CD4-positive, alpha-beta memory T cell (primary cell): Measurements from ENCODE around the gene KLK15. TPM values are rescaled to one million over a fixed set of nuclear protein-coding genes. Genes with fewer than 3 reads are reported as not detected.

Experiments used
- polyA plus RNA-seq, 2 donors: library from polyadenylated mRNA; unstranded; fragments of 300-500 nt; fragmentation: Illumina TruSeq; gene quantifications; one replicate each; pipeline ENCODE4 v1.2.3, GENCODE V29; 2021
- total RNA-seq, 2 experiments: library from RNA; stranded (reverse); gene quantifications; one replicate each; pipeline ENCODE4 v1.2.3, GENCODE V29; 2021

Gene KLK15
- total and polyA plus RNA-seq, 4 experiments from 2014 or later: not detected

Other genes starting within 250 kb of the KLK15 start
- gene SYT3, start 193.7 kb downstream of the KLK15 start, total RNA-seq: not detected
- gene SYT3, start 193.7 kb downstream of the KLK15 start, polyA plus RNA-seq: under 1 TPM in 1 of 2 donors, not detected in 1; 0.09 TPM
- gene C19orf81, start 184.1 kb downstream of the KLK15 start, total RNA-seq: not detected
- not detected for gene C19orf81, start 184.1 kb downstream of the KLK15 start, polyA plus RNA-seq
- gene SHANK1, start 113.8 kb downstream of the KLK15 start, total RNA-seq: not detected
- not detected for gene SHANK1, start 113.8 kb downstream of the KLK15 start, polyA plus RNA-seq
- 1 to 10 TPM in 1 of 2 experiments, under 1 TPM in 1; 0.78 to 1.2 TPM for gene CLEC11A, start 110.2 kb downstream of the KLK15 start, total RNA-seq
- gene CLEC11A, start 110.2 kb downstream of the KLK15 start, polyA plus RNA-seq: under 1 TPM; 0.47 to 0.57 TPM
- gene GPR32, start 63.1 kb downstream of the KLK15 start, total RNA-seq: not detected
- not detected for gene GPR32, start 63.1 kb downstream of the KLK15 start, polyA plus RNA-seq
- not detected for gene ACP4, start 43.2 kb downstream of the KLK15 start, total RNA-seq
- gene ACP4, start 43.2 kb downstream of the KLK15 start, polyA plus RNA-seq: not detected
- not detected for gene KLK1, start 9.8 kb downstream of the KLK15 start, total RNA-seq
- not detected for gene KLK1, start 9.8 kb downstream of the KLK15 start, polyA plus RNA-seq
- not detected for gene KLK3, start 21.3 kb upstream of the KLK15 start, total RNA-seq
- not detected for gene KLK3, start 21.3 kb upstream of the KLK15 start, polyA plus RNA-seq
- gene KLK2, start 39.9 kb upstream of the KLK15 start, total RNA-seq: not detected
- not detected for gene KLK2, start 39.9 kb upstream of the KLK15 start, polyA plus RNA-seq
- not detected for gene KLK4, start 77.8 kb upstream of the KLK15 start, total RNA-seq
- gene KLK4, start 77.8 kb upstream of the KLK15 start, polyA plus RNA-seq: not detected
- not detected for gene KLK5, start 119.5 kb upstream of the KLK15 start, total RNA-seq
- not detected for gene KLK5, start 119.5 kb upstream of the KLK15 start, polyA plus RNA-seq
- gene KLK6, start 136.0 kb upstream of the KLK15 start, total RNA-seq: not detected
- gene KLK6, start 136.0 kb upstream of the KLK15 start, polyA plus RNA-seq: not detected
- not detected for gene KLK7, start 150.3 kb upstream of the KLK15 start, total RNA-seq
- not detected for gene KLK7, start 150.3 kb upstream of the KLK15 start, polyA plus RNA-seq
- gene KLK8, start 168.0 kb upstream of the KLK15 start, total RNA-seq: not detected
- gene KLK8, start 168.0 kb upstream of the KLK15 start, polyA plus RNA-seq: not detected
- gene KLK10, start 186.1 kb upstream of the KLK15 start, total RNA-seq: not detected
- not detected for gene KLK10, start 186.1 kb upstream of the KLK15 start, polyA plus RNA-seq
- gene KLK11, start 193.0 kb upstream of the KLK15 start, total RNA-seq: not detected
- gene KLK11, start 193.0 kb upstream of the KLK15 start, polyA plus RNA-seq: not detected
- gene KLK12, start 201.4 kb upstream of the KLK15 start, total RNA-seq: not detected
- not detected for gene KLK12, start 201.4 kb upstream of the KLK15 start, polyA plus RNA-seq
- gene KLK13, start 231.5 kb upstream of the KLK15 start, total RNA-seq: not detected
- not detected for gene KLK13, start 231.5 kb upstream of the KLK15 start, polyA plus RNA-seq
- gene KLK14, start 249.3 kb upstream of the KLK15 start, total RNA-seq: 1 to 10 TPM in 1 of 2 experiments, not detected in 1; 1.1 TPM
- gene KLK14, start 249.3 kb upstream of the KLK15 start, polyA plus RNA-seq: not detected